ENCODE data around the gene NXF1.
"Not testable (repeated sequence)": the region's sequence is repeated elsewhere in the genome, so short reads cannot be mapped to it uniquely, and the experiment has no call there.

Gene NXF1

GRCh38 chr11:62832336-62833234 lies 27.3 kb upstream of the NXF1 start, which contains the start of gene TEX54:
TEX54 (minus strand) TSS chr11:62832841.
- no peak for DNase-seq (ENCODE audit: low read depth)

GRCh38 chr11:62831520-62832335 lies 26.5 kb upstream of the NXF1 start, which contains the start of gene STX5:
STX5 (minus strand) TSS chr11:62832051; CDS start chr11:62831243, 808 bp downstream.
- DNase-seq (ENCODE audit: low read depth): peak; percentile 99

GRCh38 chr11:62830904-62831519 lies 25.8 kb upstream of the NXF1 start:
- DNase-seq (ENCODE audit: low read depth): no peak

GRCh38 chr11:62828130-62828529 lies 22.9 kb upstream of the NXF1 start:
- DNase-seq (ENCODE audit: low read depth): not testable (repeated sequence)

GRCh38 chr11:62823677-62824076 lies 18.4 kb upstream of the NXF1 start:
- DNase-seq (ENCODE audit: low read depth): no peak

GRCh38 chr11:62817129-62817528 lies 11.9 kb upstream of the NXF1 start:
- DNase-seq (ENCODE audit: low read depth): no peak

GRCh38 chr11:62816557-62816956 lies 11.3 kb upstream of the NXF1 start:
- DNase-seq (ENCODE audit: low read depth): no peak

- DNase-seq (ENCODE audit: low read depth): no peak
Observed at GRCh38 chr11:62811659-62812058, 6.4 kb upstream of the NXF1 start.

- no peak for DNase-seq (ENCODE audit: low read depth)
Observed at GRCh38 chr11:62810748-62811147, 5.5 kb upstream of the NXF1 start.

- no peak for DNase-seq (ENCODE audit: low read depth)
Observed at GRCh38 chr11:62806611-62807121, 1.4 kb upstream of the NXF1 start.

- DNase-seq (ENCODE audit: low read depth): no peak
Observed at GRCh38 chr11:62805961-62806441, 761 bp upstream of the NXF1 start.

- no peak for DNase-seq (ENCODE audit: low read depth)
Observed at GRCh38 chr11:62804310-62805075, 747 bp downstream of the NXF1 start.

GRCh38 chr11:62801071-62801470 lies 4.2 kb downstream of the NXF1 start:
- no peak for DNase-seq (ENCODE audit: low read depth)

- DNase-seq (ENCODE audit: low read depth): no peak
Observed at GRCh38 chr11:62799486-62799885, 5.8 kb downstream of the NXF1 start.

GRCh38 chr11:62796281-62796680 lies 9.0 kb downstream of the NXF1 start:
- DNase-seq (ENCODE audit: low read depth): no peak

- DNase-seq (ENCODE audit: low read depth): no peak
Observed at GRCh38 chr11:62794201-62794775, 11.0 kb downstream of the NXF1 start.

- DNase-seq (ENCODE audit: low read depth): no peak
Observed at GRCh38 chr11:62792202-62792575, 13.1 kb downstream of the NXF1 start.

- DNase-seq (ENCODE audit: low read depth): peak; percentile 77
Observed at GRCh38 chr11:62791501-62792201, 13.6 kb downstream of the NXF1 start, which contains the start of gene TMEM223. TMEM223 (minus strand) TSS chr11:62792006; CDS start chr11:62791994, 12 bp downstream.

GRCh38 chr11:62789576-62789975 lies 15.7 kb downstream of the NXF1 start:
- no peak for DNase-seq (ENCODE audit: low read depth)

GRCh38 chr11:62788991-62789390 lies 16.2 kb downstream of the NXF1 start:
- DNase-seq (ENCODE audit: low read depth): no peak

Data from stimulated activated CD8-positive, alpha-beta memory T cell treated with anti-CD3 and anti-CD28 coated beads, Interleukin-15, amount 100 ng/mL, for 1 hour (primary cell).